Peyer's patch (tissue), 4 donors: ENCODE data around the gene ETV4.

Experiments used
- POLR2A ChIP-seq, 2 donors: fragments of 450-650 bp; IDR thresholded peaks; one replicate each; pipeline ENCODE4 v1.5.1; 2017; ENCODE audit warnings: antibody characterized with exemption in 2 of 2, mild to moderate bottlenecking in 2 of 2, moderate library complexity in 2 of 2
- TF ChIP-seq, protein P1 (sequence below), 6 experiments: fragments of 450-650 bp in 4 of 6; fragments of 200-600 bp in 2 of 6; sonication (generic) in 1 of 6; IDR thresholded peaks; one replicate each; pipeline ENCODE4 v1.5.1; 2017 to 2019; ENCODE audit warnings: antibody characterized with exemption in 6 of 6, mild to moderate bottlenecking in 3 of 6, moderate library complexity in 1 of 6

DNA sequence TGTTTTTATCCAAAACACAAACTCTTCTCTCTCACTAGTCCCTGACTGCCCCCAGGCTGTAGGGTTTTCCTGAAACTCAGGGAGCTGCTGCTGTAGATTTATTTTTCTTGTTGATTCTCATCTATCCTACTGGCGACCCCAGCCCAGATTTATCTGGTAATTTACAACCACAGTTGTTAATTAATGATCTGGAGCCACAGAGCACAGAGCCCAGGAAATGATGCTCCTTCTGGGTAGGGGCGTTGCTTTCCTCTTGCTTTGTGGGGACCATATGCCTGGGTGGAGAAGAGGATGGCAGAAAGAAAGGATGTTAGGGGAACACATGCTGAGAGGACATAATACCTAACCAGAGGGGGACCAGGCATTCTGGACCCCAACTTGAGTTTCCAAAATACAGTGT lies 7.4 kb upstream of the ETV4 start:
- TF ChIP-seq, protein P1, sequence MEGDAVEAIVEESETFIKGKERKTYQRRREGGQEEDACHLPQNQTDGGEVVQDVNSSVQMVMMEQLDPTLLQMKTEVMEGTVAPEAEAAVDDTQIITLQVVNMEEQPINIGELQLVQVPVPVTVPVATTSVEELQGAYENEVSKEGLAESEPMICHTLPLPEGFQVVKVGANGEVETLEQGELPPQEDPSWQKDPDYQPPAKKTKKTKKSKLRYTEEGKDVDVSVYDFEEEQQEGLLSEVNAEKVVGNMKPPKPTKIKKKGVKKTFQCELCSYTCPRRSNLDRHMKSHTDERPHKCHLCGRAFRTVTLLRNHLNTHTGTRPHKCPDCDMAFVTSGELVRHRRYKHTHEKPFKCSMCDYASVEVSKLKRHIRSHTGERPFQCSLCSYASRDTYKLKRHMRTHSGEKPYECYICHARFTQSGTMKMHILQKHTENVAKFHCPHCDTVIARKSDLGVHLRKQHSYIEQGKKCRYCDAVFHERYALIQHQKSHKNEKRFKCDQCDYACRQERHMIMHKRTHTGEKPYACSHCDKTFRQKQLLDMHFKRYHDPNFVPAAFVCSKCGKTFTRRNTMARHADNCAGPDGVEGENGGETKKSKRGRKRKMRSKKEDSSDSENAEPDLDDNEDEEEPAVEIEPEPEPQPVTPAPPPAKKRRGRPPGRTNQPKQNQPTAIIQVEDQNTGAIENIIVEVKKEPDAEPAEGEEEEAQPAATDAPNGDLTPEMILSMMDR (IDR thresholded peaks at IDR 0.05), result no peak
- TF ChIP-seq POLR2A (IDR thresholded peaks at IDR 0.05), result no peak
